ENCODE measurements around the gene SPATS1.

SPATS1 gene

GRCh38 chr6:44329858-44330257 lies 12.6 kb upstream of the SPATS1 start:
- TF ChIP-seq, protein P1, sequence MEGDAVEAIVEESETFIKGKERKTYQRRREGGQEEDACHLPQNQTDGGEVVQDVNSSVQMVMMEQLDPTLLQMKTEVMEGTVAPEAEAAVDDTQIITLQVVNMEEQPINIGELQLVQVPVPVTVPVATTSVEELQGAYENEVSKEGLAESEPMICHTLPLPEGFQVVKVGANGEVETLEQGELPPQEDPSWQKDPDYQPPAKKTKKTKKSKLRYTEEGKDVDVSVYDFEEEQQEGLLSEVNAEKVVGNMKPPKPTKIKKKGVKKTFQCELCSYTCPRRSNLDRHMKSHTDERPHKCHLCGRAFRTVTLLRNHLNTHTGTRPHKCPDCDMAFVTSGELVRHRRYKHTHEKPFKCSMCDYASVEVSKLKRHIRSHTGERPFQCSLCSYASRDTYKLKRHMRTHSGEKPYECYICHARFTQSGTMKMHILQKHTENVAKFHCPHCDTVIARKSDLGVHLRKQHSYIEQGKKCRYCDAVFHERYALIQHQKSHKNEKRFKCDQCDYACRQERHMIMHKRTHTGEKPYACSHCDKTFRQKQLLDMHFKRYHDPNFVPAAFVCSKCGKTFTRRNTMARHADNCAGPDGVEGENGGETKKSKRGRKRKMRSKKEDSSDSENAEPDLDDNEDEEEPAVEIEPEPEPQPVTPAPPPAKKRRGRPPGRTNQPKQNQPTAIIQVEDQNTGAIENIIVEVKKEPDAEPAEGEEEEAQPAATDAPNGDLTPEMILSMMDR (IDR thresholded peaks at IDR 0.05), result no peak

- TF ChIP-seq, protein P1 (IDR thresholded peaks at IDR 0.05), result no peak
Observed at GRCh38 chr6:44332585-44332984, 9.9 kb upstream of the SPATS1 start.

- TF ChIP-seq, protein P1 (IDR thresholded peaks at IDR 0.05), result no peak
Observed at GRCh38 chr6:44333273-44333919, 9.1 kb upstream of the SPATS1 start.

GRCh38 chr6:44333942-44334341 lies 8.5 kb upstream of the SPATS1 start:
- TF ChIP-seq, protein P1 (IDR thresholded peaks at IDR 0.05), result no peak

DNA sequence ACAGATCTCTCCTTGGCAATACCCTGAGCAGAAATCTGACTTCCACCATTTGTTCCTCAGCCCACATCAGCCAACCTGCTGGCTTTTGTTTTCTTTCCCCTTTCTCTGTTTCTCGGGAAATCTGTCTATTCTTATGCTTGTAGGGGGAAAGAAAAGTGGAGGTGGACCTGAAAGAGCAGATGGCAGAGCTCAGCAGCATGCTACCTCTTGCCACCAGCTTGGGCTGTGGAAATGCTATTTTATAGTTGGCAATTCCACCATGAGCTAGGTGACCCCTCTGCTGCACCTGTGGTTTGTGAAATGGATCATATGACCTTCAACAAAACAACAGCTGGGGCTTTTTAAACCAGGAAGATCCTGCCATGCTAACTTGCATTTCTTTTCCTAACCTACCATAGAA lies 6.8 kb upstream of the SPATS1 start:
- TF ChIP-seq, protein P1 (IDR thresholded peaks at IDR 0.05), result no peak

DNA sequence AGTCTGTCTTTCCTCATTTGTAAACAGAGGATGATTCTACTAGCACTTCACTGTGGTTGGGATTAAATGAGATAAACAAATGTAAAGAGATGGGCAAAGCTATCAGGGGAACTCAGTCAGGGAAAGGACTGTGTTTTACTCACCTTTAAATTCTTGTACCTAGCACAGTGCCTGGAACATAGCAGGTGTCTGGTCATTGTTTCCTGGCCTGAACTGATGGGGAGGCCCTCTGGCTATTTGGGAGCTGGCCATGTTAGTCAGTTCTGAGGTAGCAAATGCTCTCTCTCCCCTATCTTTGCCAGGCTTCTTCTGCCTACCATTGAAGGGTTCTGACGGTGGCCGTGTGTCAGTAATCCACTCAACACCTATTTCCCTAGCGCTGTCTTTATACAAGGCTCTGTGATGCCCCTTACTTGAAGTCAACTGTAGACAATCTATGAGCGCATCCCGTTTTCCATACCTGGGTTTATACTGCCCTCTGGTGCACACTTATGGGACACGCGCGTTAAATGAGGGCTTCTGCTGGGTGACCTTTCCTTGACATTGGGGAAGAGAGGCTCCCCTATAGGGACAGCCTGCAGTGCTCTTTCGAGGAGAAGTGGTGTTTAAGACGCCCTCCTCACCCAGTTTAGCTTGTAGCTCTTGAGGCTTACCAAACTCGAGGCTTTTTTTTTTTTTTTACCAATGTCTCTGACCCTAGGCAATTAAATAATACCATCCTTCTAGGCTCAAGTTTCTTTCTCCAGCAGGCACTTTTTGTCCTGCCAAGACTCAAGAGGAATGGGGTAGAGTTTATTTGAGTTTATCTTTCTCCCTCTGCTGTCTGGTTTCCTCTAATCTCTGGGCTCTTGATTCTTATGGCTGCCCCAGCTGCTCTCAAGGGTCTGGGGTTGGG lies 4.0 kb upstream of the SPATS1 start:
- TF ChIP-seq, protein P1 (IDR thresholded peaks at IDR 0.05), result peak; percentile 69

DNA sequence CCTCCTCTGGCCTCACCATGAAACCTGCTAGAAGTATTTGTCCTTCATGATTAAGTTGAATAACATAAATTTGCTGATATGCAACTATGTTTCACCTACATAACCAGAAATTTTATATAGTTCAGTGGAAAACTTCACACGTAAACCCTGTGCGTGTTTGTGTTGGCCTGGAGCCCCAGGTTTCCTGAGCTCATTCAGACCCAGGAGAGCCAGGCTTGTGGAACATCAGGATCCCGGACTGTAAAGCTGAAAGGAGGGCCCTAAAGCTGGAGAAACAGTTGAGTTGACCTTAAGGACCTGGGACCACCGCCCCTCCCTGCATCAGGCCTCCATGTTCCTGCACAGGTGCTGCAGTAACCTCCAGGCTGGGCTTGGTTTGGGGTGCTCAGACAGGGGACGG lies 3.1 kb upstream of the SPATS1 start:
- TF ChIP-seq, protein P1 (IDR thresholded peaks at IDR 0.05), result no peak
